GM20431 (cell line): ENCODE measurements around the gene PDSS2.
"Not testable (repeated sequence)": the region's sequence is repeated elsewhere in the genome, so short reads cannot be mapped to it uniquely, and the experiment has no call there.

Source experiments
- in situ Hi-C: fragments of 300-500 bp; cut with MseI, MboI; formaldehyde crosslinking; loops from one replicate; pipeline ENCODE4 v1.15.0; 2020; ENCODE audit warnings: low sequenced_read_pairs; ENCODE audit not compliant: unreplicated experiment

PDSS2 gene

DNA sequence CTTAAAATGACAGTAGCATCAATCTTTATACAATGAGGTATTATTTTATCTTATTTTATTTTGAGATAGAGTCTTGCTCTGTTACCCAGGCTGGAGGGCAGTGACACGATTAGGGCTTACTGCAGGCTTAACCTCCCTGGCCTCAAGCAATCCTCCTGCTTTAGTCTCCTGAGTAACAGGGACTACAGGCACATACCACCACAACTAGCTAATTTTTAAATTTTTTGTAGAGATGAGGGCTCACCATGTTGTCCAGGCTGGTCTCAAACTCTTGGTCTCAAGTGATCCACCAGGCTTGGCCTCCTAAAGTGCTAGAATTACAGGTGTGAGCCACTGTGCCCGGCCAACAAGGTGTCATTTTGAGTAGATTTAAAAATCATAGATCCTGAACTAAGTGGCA, 125.9 kb downstream of the PDSS2 start:
- in situ Hi-C loops: no loop called here

DNA sequence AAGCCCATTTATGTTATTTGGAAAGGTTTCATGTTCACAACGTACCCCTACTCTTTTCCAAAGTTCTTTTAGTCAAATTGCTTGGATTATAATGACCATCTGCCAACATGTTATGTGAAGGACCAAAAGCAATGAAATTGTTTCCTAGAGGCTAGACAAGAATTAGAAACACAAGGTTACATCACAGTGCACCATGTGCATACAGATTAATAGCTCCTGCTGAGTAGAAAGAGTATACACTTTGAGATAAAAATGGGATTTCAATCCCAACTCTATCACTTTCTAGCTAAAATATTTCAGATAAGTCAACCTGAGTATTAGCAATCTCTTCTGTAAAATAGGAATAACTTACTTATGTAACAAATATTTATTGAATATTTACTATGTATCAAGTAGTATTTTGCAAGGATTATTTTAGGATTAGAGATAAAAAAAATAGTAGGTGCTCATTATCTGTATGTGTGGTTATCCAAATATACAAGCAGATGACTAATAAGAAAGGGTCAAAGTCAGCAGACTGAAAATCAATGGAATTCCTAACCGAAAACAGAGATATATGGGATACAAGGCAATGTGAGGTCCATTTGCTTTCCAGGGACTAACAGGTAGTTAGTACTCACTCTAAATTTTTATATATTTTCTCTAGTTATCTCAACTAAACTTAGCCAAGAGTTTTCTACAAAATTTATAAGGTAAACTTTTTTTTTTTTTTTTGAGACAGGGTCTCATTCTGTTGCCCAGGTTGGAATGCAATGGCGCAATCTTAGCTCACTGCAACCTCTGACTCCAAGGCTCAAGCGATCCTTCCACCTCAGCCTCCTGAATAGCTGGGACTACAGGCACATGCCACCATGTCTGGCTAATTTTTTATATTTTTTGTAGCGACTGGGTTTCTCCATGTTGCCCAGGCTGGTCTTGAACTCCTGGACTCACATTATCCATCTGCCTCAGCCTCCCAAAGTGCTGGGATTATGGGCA, 127.7 kb downstream of the PDSS2 start:
- in situ Hi-C loops: no loop called here

DNA sequence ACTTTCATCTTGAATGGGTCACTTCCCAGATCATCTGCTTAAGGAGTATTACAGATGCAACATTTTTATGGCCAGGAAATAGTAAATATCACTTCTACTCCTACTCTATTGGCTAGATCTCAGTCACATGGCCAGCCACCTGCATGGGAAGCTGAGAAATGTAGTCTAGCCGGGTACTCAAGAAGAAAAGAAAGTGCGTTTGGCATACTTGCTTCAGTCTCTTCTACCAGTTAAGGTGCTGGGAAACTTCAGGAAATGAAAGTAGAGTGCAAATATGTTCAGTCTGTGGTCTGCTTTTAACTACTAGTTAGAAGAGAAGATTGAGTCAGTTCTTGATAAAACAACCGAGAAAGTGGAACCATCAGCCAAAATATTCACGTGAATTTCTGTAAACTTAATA, 129.2 kb downstream of the PDSS2 start:
- in situ Hi-C loops: no loop called here

DNA sequence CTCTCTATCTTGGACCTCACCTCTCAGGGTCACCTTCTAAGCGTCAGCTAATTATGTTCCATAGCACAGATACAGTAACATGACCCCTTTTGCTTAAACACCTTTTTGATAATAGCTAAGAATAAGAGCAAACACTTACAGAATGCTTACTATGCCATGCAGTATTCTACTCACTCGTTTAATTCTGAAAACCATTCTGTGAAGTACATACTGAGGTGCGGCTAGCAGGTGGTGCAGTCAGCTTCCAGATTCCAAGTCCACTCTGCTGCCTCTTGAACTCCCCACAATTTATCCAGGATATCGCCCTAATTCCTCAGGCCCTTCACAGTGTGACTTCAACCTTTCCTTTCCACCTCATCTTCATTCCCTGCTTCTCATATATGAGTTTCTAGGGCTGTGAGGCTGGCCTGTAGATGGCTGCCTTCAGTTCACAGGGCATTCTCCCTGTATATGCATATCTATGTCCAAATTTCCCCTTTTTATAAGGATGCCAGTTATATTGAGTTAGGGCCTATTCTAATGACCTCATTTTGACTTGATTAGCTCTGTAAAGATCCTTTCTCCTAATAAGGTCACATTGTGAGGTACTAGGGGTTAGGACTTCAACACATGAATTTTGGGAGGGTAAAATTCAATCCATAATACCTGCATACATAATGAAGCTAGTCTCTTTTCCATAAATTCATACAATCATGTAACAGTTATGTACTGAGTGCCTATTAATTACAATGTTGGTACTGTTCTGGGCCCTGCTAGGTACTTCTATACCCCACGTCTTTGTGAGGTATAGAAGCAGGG, 130.1 kb downstream of the PDSS2 start:
- in situ Hi-C loops: no loop called here

DNA sequence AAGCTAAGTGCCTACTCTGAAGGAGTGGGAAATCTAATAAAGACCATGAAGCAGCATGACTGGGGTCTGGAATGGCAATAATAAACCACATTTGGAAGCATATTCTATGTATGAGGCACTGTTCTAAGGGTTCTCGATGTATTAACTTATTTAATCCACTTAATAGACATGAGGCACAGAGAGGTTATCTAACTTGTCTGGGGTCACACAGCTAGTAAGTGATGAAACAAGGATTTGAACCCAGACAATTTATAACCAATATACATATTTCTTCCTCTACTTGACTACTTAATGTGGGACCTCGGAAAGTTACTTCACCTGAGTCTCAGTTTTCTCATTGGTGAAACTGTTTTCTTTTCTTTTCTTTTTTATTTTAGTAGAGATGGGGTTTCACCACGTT, 131.3 kb downstream of the PDSS2 start:
- in situ Hi-C loops: no loop called here

DNA sequence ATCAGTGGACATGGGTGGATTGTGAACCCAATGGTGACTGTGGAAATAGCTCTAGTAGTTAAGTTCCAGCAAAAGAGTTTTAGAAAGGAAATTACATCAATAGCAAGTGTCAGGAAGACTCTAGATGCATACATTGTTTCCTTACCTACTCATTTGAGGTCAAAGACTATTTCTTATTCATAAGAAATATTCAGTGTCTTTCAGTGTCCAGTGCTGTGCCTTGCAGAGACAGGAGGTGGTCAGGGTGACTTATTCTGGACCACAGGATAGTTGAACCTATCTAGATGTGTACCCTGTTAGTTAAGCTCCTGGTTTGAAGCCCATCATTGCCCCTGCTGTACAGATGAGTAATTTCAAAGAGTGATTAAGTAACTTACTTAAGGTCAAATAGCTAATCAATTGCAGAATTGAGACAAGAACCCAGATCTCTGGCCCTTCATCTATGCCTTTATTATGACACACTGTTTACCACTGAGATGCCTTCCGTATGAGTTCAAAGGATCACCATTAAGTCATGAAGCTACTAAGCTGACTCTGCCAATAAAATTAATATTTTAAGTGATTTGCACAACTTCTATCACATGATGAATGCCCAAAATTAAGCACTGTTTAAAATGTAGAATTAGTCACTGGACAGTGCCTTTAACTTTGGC, 136.1 kb downstream of the PDSS2 start:
- in situ Hi-C loops: no loop called here

DNA sequence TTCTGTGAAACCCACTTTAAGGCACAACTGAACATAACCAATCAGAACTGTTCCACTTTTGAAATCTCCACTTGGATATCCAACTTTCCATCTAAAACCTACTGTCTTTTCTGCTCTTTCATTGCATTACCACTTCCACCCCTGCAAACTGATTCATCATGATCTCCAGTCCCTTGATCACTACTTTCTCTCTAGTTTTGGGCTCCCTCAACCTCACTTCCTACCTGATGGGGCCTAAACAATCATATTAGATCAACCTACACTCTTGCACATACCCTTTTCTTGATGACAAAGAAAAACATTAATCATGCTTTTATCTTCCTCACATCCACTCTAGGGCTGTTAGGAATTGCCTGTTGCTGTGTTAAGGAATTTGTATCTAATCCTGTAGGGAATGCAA, 137.6 kb downstream of the PDSS2 start:
- in situ Hi-C loops: no loop called here

DNA sequence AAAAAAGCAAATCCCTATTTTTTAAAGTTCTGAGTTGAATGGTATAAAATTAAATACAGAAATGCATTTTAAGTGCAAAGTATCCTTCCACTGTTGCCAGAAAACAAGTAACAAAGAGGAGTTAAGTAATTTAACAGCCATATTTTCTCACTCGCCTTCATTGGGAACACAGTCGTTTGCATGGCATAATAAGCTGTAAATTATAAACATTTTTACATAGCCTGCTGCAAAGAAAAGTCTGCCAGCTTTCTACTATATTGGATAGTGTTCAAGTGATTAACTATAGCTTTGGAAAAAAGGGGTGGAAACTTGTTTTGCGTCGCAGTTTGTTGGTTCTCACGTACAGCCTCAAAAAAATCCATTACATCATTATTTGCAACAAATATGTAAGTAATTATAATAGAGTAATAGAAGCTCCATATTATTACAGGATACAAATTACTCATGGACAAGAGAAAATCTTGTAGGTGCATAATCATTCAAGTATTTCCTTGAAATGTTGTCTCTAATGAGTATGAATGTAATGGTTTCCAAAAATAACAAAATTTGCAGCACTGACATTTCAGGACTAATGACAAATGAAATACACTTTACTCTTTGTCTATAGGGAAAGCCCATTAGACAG, 139.3 kb downstream of the PDSS2 start:
- in situ Hi-C loops: no loop called here

DNA sequence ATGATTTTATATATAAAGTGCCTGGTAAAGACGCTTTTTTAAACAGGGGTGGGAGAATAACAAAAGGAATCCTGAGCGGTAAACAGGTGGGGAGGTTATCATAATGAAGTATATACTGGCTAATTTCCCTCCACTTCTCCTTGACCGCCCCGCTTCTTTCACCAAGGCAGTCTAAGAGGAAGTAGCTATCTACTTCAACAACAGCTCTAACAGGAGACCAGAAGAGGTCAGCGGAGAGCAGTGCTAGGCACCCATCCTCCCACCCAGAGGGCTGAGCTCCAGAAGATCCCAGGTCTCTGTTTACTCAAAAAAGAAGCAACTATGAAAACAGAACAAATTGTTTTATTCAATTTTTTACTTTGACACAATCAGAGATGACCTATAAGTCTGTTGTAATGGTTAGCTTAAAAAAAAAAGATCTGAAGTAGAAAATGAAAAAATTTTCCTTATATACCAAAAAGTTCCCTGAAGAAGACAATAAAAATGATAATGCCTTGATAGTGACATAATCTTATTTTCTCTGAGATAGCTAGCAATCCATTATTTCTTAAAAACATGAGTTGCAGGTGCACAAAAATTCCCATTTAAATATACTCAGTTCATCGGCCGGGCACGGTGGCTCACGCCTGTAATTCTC, 141.1 kb downstream of the PDSS2 start:
- in situ Hi-C loops: no loop called here

DNA sequence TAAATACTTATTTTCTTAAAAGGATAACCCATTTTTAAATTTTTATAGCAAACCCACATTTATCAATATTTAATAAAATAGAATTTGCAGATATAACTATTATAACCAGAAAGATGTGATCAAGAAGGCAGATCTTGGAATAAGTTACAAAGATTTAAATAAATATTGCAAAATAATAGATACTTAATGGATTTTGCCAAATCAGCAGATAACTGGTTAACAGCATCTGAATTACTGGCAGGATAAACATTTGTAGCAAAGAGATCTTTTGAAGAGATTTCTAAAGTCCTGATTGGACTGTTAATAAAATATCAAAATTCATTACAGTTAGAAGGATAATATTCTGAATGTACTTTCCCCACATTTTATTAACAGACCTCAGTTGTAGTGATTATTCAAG, 144.2 kb downstream of the PDSS2 start:
- in situ Hi-C loops: no loop called here

DNA sequence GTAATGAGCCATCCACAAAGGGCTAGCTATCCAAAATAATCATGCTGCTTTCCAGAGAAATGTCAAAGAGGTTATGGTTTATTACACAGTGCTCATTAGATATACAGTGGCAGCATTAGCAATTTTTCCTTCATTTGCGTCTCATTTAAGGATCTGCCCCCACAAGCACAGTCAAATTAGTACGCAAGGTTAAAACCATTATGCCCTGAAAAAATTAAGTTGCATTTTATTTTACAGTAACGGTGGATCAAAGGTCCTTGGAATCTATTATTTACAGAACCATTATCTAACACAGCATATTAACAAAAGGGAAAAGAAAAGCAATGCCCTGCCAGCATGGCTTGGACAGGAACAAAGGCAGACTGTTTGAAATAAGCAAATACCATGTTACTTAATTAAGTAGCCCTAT, 144.8 kb downstream of the PDSS2 start:
- in situ Hi-C loops: no loop called here

DNA sequence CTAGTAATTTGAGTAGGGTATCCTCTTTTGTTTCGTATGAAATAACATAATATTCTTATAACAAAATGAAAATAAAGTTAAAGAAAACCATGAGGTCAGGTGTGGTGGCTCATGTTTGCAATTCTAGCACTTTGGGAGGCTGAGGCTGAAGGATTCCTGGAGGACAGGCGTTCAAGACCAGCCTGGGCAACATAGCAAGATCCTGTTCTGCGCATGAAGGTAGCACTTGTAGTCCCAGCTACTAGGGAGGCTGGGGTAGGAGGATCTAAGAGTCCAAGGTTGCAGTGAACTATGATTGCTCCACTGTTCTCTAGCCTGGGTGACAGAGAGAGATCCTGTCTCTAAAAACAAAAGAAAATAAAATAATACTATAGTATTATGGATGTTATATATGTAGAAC, 145.6 kb downstream of the PDSS2 start:
- in situ Hi-C loops: no loop called here

DNA sequence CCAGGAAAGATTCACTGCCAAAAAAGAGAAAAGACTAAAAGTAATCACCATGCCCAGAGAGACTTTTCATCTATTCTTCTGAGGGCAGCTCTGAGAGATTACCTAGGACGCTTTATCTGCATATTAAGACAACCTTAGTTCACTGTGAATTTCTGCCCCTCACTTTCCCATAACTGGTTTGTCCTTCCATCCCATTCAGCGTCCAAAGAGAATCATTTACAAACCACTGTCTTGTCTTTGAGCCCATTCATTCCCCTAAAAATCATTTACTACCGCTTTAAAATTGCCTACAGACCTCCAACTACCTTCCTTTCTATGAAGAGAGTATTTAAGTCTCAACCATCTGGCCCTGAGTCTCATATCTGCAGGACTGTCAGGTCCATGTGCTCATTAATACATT, 149.0 kb downstream of the PDSS2 start:
- in situ Hi-C loops: no loop called here

DNA sequence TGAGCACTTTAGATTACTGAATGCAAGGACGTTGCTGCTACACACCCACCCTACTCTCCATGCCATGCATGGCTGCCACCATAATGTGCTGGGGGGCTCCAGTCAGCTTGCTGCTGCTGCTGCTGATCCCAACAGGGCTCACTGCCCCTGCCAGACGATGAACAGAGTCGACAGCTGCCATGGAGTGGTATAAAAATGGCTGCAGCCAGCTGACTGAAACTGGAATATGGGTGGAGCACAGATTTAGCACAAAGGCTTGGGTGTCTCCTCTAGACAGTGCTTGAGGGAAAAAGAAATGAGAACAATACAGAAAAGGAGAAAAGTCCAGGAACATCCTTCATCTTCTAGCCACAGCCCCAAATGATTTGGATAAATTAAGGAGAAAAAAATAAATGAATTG, 150.7 kb downstream of the PDSS2 start:
- in situ Hi-C loops: no loop called here

DNA sequence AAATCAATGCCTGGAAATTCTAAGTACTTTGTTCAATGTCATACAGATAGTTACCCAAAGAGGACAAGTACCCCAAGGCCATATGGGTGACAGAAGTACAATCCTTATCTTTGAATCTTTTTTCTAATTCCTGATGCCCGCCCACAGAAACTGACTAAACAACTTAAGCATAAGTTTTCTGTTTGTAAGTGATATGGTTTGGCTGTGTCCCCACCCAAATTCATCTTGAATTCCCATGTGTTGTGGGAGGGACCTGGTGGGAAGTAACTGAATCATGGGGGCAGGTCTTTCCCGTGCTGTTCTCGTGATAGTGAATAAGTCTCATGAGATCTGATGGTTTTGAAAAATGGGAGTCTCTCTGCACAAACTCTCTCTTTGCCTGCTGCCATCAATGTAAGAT, 153.4 kb downstream of the PDSS2 start:
- in situ Hi-C loops: not testable (repeated sequence)

DNA sequence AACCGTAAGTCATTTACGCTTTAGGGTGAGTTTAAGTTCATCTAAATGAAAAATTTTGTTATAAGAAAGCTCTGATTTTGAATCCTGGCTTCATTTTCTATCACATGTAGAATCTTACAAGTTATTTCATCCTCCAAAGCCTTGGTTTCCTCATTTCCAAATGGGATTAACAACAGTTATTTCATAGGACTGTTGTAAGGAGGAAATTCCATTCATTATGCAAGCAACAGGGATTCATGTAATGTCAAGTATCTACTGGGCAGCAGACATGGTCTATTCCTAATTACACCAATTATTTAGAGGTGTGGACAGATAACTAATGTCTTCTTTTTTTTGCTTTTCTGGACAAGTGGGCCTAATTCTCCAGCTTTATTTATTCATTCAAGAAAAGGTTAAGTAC, 154.0 kb downstream of the PDSS2 start:
- in situ Hi-C loops: no loop called here

DNA sequence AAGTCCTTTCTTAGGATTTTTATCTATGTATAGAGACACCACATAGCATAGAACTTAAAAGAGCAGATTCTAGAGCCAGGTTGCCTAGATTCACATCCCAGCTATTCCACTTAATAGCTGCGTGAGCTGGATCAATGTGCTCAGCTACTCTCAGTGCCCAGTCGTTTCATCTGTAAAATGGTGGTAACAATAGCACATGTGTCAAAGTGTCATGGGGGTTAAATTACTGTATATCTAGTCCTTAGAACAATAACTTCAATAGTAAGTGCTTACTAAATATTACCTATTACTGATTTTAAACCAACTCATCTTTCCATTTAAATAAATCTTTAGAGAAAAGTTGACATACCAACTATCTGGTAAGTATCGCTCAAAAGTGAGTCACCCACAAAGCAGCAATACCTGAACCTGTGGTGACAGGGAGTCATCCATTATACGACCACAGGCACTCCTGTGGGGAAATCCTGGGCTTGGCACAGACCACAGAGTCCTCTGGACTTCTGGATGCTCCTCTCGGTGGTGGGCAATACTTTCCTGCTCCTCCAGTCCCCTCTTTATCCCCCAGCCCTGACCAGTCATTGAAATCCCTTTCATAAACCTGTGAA, 154.8 kb downstream of the PDSS2 start:
- in situ Hi-C loops: no loop called here

DNA sequence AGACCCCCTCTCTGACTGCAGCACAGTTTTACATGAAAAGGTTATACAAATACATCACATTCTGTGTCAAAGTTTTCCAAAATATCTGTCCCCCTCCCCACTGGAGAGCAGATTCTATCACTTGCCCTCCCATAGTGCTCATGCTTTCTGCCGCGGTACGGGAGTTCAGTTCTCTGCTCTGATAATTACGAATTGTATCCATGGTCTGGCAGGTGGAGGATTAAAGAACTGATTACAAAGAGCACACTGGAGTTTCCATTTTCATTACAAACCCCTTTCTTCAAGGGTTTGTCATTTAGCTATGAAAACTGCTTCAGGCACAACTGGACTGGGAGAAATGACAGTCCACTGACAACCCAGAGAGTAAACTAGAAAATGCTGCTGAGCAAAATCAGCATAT, 166.0 kb downstream of the PDSS2 start:
- in situ Hi-C loops: no loop called here

DNA sequence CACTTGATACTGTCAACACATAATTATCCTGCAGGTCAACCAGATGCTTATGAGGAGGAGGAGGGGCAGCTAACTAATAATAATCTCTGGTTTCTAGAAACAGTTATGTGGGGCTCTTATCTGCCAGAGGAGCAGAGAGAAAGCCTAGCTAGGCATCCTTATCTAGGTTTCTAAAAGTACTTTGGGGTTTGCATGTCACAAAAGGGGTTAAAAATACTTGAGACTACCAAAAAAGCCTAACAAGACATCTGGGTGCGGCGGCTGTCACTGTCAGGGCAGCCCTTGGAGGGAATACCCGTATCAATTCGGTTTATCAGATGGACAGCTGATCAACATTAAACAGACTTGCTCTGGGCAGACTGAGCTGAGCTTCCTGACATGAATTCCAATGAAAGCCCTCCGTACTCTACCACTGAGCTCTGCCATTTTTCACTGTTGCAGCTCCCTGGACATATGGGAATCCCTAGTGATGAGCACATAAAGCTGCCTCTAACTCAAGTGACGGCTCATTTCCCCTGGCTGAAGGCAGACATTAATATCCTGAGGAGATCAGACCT, 166.6 kb downstream of the PDSS2 start:
- in situ Hi-C loops: no loop called here
